Measurements from ENCODE around the gene DISC1.

- TF ChIP-seq POLR2A (IDR thresholded peaks at IDR 0.05) (no peak), CTCF (IDR thresholded peaks at IDR 0.05) (no peak)
These were observed 65.1 kb downstream of the DISC1 start for GRCh38 chr1:231691618-231692259.

All from uterus (tissue), 2 donors.